ENCODE measurements around the gene STX10. TPM values are rescaled to one million over a fixed set of nuclear protein-coding genes. Genes with fewer than 3 reads are reported as not detected.
A peak's percentile ranks its signal among the peaks of the same experiment; 100 is the strongest.

STX10 gene
- total and polyA plus RNA-seq, 8 donors, result 14.0 to 73.5 (median 17.2) TPM

DNA sequence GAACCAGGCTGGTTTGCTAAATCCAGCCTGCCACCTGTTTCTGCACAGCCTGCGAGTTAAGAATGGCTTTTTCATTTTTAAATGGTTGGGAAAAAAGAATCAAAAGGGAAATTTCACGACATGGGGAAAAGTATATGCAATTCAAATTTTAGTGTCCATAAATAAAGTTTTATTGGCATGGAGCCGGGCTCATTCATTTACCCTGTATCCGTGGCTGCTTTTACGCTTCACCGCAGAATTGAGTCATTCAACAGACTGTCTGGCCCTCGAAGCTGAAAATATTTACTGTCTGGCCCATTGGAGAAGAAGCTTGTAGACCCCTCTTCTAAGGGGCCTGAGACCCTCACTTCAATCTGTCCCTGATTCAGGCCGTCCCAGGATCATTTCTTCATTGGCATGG, 26.2 kb upstream of the STX10 start:
- 89 to 91% methylated on average over 8 of the region's 8 CpGs for WGBS, 2 donors
- TF ChIP-seq, protein P1, sequence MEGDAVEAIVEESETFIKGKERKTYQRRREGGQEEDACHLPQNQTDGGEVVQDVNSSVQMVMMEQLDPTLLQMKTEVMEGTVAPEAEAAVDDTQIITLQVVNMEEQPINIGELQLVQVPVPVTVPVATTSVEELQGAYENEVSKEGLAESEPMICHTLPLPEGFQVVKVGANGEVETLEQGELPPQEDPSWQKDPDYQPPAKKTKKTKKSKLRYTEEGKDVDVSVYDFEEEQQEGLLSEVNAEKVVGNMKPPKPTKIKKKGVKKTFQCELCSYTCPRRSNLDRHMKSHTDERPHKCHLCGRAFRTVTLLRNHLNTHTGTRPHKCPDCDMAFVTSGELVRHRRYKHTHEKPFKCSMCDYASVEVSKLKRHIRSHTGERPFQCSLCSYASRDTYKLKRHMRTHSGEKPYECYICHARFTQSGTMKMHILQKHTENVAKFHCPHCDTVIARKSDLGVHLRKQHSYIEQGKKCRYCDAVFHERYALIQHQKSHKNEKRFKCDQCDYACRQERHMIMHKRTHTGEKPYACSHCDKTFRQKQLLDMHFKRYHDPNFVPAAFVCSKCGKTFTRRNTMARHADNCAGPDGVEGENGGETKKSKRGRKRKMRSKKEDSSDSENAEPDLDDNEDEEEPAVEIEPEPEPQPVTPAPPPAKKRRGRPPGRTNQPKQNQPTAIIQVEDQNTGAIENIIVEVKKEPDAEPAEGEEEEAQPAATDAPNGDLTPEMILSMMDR (IDR thresholded peaks at IDR 0.05), result no peak
- intact Hi-C loops (cut with DNase I), result no loop called here

DNA sequence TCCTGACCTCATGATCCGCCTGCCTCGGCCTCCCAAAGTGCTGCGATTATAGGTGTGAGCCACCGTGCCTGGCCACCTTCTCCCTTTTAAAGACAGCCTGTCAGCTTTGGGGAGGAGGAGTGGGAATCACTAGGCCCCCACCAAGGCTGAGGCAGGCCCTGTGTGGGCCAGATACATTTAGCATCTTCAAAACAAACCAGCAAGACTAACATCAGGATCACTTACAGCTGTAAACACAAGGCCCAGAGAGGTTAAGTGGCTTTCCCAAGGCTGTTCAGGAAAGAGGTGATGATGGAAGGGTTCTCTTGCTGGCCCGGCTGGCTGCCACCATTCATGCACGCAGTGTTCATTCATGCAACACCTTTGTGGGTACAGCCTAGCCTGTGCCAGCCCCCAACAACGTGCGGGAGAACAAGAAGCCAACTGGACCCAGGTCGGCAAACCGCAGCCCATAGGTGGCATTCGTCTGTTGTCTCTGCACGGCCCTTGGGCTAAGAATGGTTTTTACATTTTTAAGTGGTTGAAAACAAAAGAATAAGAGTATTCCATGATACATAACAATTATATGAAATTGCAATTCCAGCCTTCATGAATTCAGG, 23.1 kb upstream of the STX10 start:
- intact Hi-C loops (cut with DNase I), result no loop called here
- ATAC-seq (no peak), DNase-seq (no peak), FAIRE-seq (no peak)
- no peaks in the 10 kb centered on the region for H3K36me3 ChIP-seq
- H3K4me1 ChIP-seq, result peaks cover 0 to 8% (median 0%) of the 10 kb centered on the region in 3 donors
- H3K9me3 ChIP-seq, result no peaks in the 10 kb centered on the region
- WGBS, 2 donors, result 88 to 95% methylated on average over 12 of the region's 12 CpGs
- no peak overlapping the region for H3K4me3 ChIP-seq
- TF ChIP-seq, protein P1 (IDR thresholded peaks at IDR 0.05), result no peak
- H3K27ac ChIP-seq, result peak overlapping the region in 2 of 4 donors; percentile 65 to 67
- no peaks in the 10 kb centered on the region for H3K27me3 ChIP-seq

More for the DNA sequence above, 26.2 kb upstream of the STX10 start:
- Histone ChIP-seq H3K4me1 (peaks cover 0 to 3% (median 0%) of the 10 kb centered on the region in 3 donors), H3K36me3 (no peaks in the 10 kb centered on the region), H3K27me3 (no peaks in the 10 kb centered on the region), H3K9me3 (no peaks in the 10 kb centered on the region), H3K4me3 (no peak overlapping the region), H3K27ac (no peak overlapping the region)
- DNase-seq, result no peak
- FAIRE-seq, result no peak
- no peak for ATAC-seq

DNA sequence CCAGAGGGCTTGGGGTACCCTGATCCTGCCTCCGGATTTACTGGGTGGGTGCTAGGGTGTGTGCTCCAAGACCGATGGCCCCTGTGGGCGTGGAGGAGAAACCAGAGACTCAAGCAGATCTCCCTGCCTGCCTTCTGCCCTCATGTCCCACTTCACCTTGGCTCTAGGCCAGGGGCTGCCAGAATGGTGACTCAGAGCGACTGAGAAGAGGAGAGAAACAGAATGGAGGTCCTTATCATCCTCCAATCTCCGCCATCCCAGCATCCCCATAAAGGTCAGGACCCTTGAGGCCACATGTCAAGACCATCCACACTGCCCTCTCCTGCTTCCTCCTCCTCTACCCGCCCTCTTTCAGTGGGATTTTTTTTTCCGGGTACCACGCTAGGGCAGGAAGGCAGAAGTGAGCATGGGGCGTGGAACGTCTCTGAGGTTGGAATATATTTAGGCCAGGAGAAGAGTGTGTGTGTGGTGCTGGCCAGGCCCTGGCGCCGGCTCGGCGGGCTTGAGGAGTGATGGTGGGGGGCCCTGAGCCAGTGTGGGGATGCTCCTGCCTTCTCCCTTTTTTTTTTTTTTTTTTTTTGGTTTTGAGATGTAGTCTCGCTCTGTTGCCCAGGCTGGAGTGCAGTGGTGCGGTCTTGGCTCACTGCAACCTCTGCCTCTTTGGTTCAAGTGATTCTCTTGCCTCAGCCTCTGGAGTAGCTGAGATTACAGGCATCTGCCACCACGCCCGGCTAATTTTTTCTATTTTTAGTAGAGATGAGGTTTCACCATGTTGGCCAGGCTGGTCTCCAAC, 22.4 kb upstream of the STX10 start:
- WGBS, 2 donors, result 72% methylated on average over 18 of the region's 18 CpGs
- TF ChIP-seq, protein P1 (IDR thresholded peaks at IDR 0.05), result no peak
- DNase-seq, result peak in 5 of 6 donors; percentile 58 to 85 (median 73)
- FAIRE-seq, result no peak
- H3K4me1 ChIP-seq, result peaks cover 0 to 8% (median 0%) of the 10 kb centered on the region in 3 donors
- H3K36me3 ChIP-seq, result no peaks in the 10 kb centered on the region
- H3K4me3 ChIP-seq, result no peak overlapping the region
- intact Hi-C loops (cut with DNase I), result no loop called here
- H3K27me3 ChIP-seq, result no peaks in the 10 kb centered on the region
- no peaks in the 10 kb centered on the region for H3K9me3 ChIP-seq
- H3K27ac ChIP-seq, result peak overlapping the region in 3 of 4 donors; percentile 35 to 67 (median 65)
- ATAC-seq, result peak in 3 of 4 donors; percentile 23 to 49 (median 33)

DNA sequence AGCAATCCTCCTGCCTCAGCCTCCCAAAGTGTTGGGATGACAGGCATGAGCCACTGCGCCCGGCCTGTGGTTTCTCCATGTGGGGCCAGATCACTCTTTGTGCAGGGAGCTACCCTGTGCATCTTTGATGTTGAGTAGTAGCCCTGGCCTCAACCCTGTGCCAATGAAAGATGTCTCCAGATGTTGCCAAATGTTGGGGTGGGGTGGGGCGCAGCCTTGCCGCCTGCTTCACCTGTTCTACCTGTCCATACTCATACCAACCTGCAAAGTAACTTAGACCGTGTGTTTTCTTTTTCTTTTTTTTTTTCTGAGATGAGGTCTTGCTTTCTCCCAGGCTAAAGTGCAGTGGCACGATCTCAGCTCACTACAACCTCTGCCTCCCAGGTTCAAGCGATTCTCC, 21.0 kb upstream of the STX10 start:
- H3K36me3 ChIP-seq, result no peaks in the 10 kb centered on the region
- H3K4me3 ChIP-seq, result no peak overlapping the region
- no peaks in the 10 kb centered on the region for H3K27me3 ChIP-seq
- intact Hi-C loops (cut with DNase I), result no loop called here
- DNase-seq (no peak), FAIRE-seq (no peak), ATAC-seq (no peak)
- WGBS, 2 donors, result 93 to 99% methylated on average over 7 of the region's 7 CpGs
- TF ChIP-seq, protein P1 (IDR thresholded peaks at IDR 0.05), result no peak
- no peaks in the 10 kb centered on the region for H3K9me3 ChIP-seq
- H3K4me1 ChIP-seq, result peaks cover 6 to 16% (median 6%) of the 10 kb centered on the region in 3 donors
- no peak overlapping the region for H3K27ac ChIP-seq
